Astrocyte (in vitro differentiated cells and primary cell): ENCODE results near the gene CNTLN. TPM values are rescaled to one million over a fixed set of nuclear protein-coding genes. Genes with fewer than 3 reads are reported as not detected.

Source experiments
- DNase-seq: peaks from one replicate; pipeline ENCODE4 v3.0.0-alpha.2; 2010; ENCODE audit warnings: low read depth
- FAIRE-seq: peaks from 2 replicates; lab custom pipeline; 2011; peaks lifted over from hg19 to GRCh38; lab: Jason Lieb, UNC
- H2AFZ ChIP-seq: 2 replicates; pipeline ENCODE4 v1.6.0; 2012; ENCODE audit warnings: low read depth, low read length, inconsistent platforms
- H3K27ac ChIP-seq: 2 replicates; pipeline ENCODE4 v1.5.1; 2011; ENCODE audit warnings: low read depth, low read length, inconsistent platforms
- H3K27me3 ChIP-seq: 2 replicates; pipeline ENCODE4 v1.6.0; 2011; ENCODE audit warnings: low read length, inconsistent platforms; ENCODE audit not compliant: insufficient read depth
- H3K36me3 ChIP-seq: 2 replicates; pipeline ENCODE4 v1.5.1; 2011; ENCODE audit warnings: low read length, inconsistent platforms; ENCODE audit not compliant: insufficient read depth
- H3K4me1 ChIP-seq: 2 replicates; pipeline ENCODE4 v1.5.1; 2011; ENCODE audit warnings: low read length, inconsistent platforms; ENCODE audit not compliant: insufficient read depth
- H3K4me2 ChIP-seq: 2 replicates; pipeline ENCODE4 v1.6.0; 2012; ENCODE audit warnings: low read length, inconsistent platforms
- H3K4me3 ChIP-seq: 2 replicates; pipeline ENCODE4 v1.5.1; 2011; ENCODE audit warnings: low read depth, mild to moderate bottlenecking, low read length, inconsistent platforms; ENCODE audit not compliant: insufficient read depth
- H3K79me2 ChIP-seq: 2 replicates; pipeline ENCODE4 v1.6.0; 2012; ENCODE audit warnings: mild to moderate bottlenecking, low read length, inconsistent platforms; ENCODE audit not compliant: insufficient read depth
- H3K9ac ChIP-seq: 2 replicates; pipeline ENCODE4 v1.6.0; 2012; ENCODE audit warnings: mild to moderate bottlenecking, low read length, inconsistent platforms
- H3K9me3 ChIP-seq: 2 replicates; pipeline ENCODE4 v1.5.1; 2012; ENCODE audit warnings: low read depth, mild to moderate bottlenecking, low read length, inconsistent platforms; ENCODE audit not compliant: insufficient read depth
- H4K20me1 ChIP-seq: 2 replicates; pipeline ENCODE4 v1.6.0; 2012; ENCODE audit warnings: low read length, inconsistent platforms; ENCODE audit not compliant: insufficient read depth
- H3K27ac Mint-ChIP-seq: one replicate; pipeline ENCODE4 v1.8.0; 2021; ENCODE audit warnings: mild to moderate bottlenecking, mixed read lengths; ENCODE audit not compliant: unreplicated experiment
- H3K27me3 Mint-ChIP-seq: one replicate; pipeline ENCODE4 v1.8.0; 2021; ENCODE audit warnings: low read depth, mixed read lengths; ENCODE audit not compliant: unreplicated experiment
- H3K36me3 Mint-ChIP-seq: one replicate; pipeline ENCODE4 v1.8.0; 2021; ENCODE audit warnings: low read depth, mixed read lengths; ENCODE audit not compliant: unreplicated experiment
- H3K4me1 Mint-ChIP-seq: one replicate; pipeline ENCODE4 v1.8.0; 2021; ENCODE audit warnings: low read depth, mixed read lengths; ENCODE audit not compliant: unreplicated experiment
- H3K4me3 Mint-ChIP-seq: one replicate; pipeline ENCODE4 v1.8.0; 2021; ENCODE audit warnings: mild to moderate bottlenecking, moderate library complexity, mixed read lengths; ENCODE audit not compliant: unreplicated experiment
- H3K9me3 Mint-ChIP-seq: one replicate; pipeline ENCODE4 v1.8.0; 2021; ENCODE audit warnings: mild to moderate bottlenecking, mixed read lengths; ENCODE audit not compliant: unreplicated experiment
- CTCF ChIP-seq: IDR thresholded peaks from 2 replicates; pipeline ENCODE4 v1.5.1; 2011; ENCODE audit warnings: low read depth, mild to moderate bottlenecking, inconsistent platforms, low read length, moderate library complexity; ENCODE audit not compliant: insufficient read depth
- EZH2 ChIP-seq: IDR thresholded peaks from 2 replicates; pipeline ENCODE4 v1.6.1; 2012; ENCODE audit warnings: mild to moderate bottlenecking, low read length, inconsistent platforms; ENCODE audit not compliant: insufficient read depth
- total RNA-seq: library from RNA; stranded (reverse); gene quantifications from 2 replicates; pipeline ENCODE4 v1.2.1, GENCODE V29; 2021

Gene CNTLN
- total RNA-seq, 1 donor from 2014 or later = 4.4 TPM

GRCh38 chr9:17219261-17219660 is 84.4 kb downstream of the CNTLN start:
- H3K9ac ChIP-seq = no peak overlapping the region
- H3K9me3 ChIP-seq = no peaks in the 10 kb centered on the region
- H3K4me1 ChIP-seq = no peaks in the 10 kb centered on the region
- H3K9me3 Mint-ChIP-seq = no peaks in the 10 kb centered on the region
- H3K79me2 ChIP-seq = peaks cover 10% of the 10 kb centered on the region
- no peak overlapping the region for H2AFZ ChIP-seq
- FAIRE-seq (no peak), DNase-seq (no peak)
- H3K4me3 Mint-ChIP-seq = no peak overlapping the region
- H3K36me3 Mint-ChIP-seq = no peaks in the 10 kb centered on the region
- H3K27me3 ChIP-seq = no peaks in the 10 kb centered on the region
- H3K4me2 ChIP-seq = no peak overlapping the region
- H3K27ac ChIP-seq = no peak overlapping the region
- no peaks in the 10 kb centered on the region for H3K27me3 Mint-ChIP-seq
- no peak for TF ChIP-seq EZH2
- peak; percentile 25 for TF ChIP-seq CTCF
- no peaks in the 10 kb centered on the region for H3K36me3 ChIP-seq
- H3K27ac Mint-ChIP-seq = no peak overlapping the region
- H3K4me3 ChIP-seq = no peak overlapping the region
- peaks cover 4% of the 10 kb centered on the region for H4K20me1 ChIP-seq
- H3K4me1 Mint-ChIP-seq = no peaks in the 10 kb centered on the region

DNA sequence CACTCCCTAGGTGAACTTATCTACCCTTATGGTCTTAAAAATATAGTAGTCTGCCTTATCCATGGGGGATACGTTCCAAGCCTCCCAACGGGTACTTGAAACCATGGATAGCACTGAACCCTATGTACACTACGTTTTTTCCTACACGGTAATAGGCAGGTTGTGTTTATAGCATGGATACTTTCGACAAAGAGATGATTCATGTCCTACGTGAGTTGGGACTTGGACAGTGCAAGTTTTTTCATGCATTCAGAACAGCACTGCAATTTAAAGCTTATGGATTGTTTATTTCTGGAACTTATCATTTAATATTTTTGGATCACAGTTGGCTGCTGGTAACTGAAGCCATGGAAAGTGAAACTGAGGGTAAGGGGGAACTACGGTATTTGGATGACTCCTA is 88.1 kb downstream of the CNTLN start:
- Histone ChIP-seq H3K27me3 (no peaks in the 10 kb centered on the region), H3K9me3 (no peaks in the 10 kb centered on the region), H3K36me3 (no peaks in the 10 kb centered on the region), H3K4me1 (no peaks in the 10 kb centered on the region), H4K20me1 (no peaks in the 10 kb centered on the region), H3K9ac (no peak overlapping the region), H3K79me2 (peaks cover 4% of the 10 kb centered on the region), H3K4me3 (no peak overlapping the region), H3K4me2 (no peak overlapping the region), H2AFZ (no peak overlapping the region), H3K27ac (no peak overlapping the region)
- H3K27ac Mint-ChIP-seq = no peak overlapping the region
- no peaks in the 10 kb centered on the region for H3K4me1 Mint-ChIP-seq
- H3K4me3 Mint-ChIP-seq = no peak overlapping the region
- no peak for FAIRE-seq
- TF ChIP-seq CTCF = no peak
- no peak for TF ChIP-seq EZH2
- no peaks in the 10 kb centered on the region for H3K9me3 Mint-ChIP-seq
- no peak for DNase-seq
- no peaks in the 10 kb centered on the region for H3K27me3 Mint-ChIP-seq
- no peaks in the 10 kb centered on the region for H3K36me3 Mint-ChIP-seq

DNA sequence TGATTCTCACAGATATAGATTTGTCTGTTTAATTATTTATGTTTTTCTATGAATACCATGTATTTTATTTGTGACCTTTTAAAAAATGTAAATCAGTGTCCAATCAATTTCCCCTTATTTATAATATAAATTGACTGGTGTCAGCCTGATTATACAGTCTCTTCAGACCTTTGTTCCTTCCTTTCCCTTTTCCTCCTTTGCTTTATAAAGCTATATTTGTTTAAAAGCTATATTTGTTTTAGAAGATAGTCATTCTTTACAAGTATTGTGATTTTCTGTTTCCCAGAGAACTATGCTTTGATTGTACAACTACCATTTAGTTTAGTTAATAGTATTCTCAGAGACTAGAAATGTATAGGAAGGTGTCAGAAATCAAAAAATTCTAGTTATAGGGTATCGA is 90.6 kb downstream of the CNTLN start:
- Mint-ChIP-seq H3K27ac (no peak overlapping the region), H3K4me1 (no peaks in the 10 kb centered on the region), H3K27me3 (no peaks in the 10 kb centered on the region), H3K36me3 (no peaks in the 10 kb centered on the region), H3K9me3 (no peaks in the 10 kb centered on the region), H3K4me3 (no peak overlapping the region)
- no peaks in the 10 kb centered on the region for H3K9me3 ChIP-seq
- no peak overlapping the region for H3K4me2 ChIP-seq
- H3K27me3 ChIP-seq = no peaks in the 10 kb centered on the region
- no peak overlapping the region for H3K27ac ChIP-seq
- FAIRE-seq = no peak
- no peak overlapping the region for H2AFZ ChIP-seq
- no peak for TF ChIP-seq EZH2
- TF ChIP-seq CTCF = no peak
- H3K4me3 ChIP-seq = no peak overlapping the region
- no peaks in the 10 kb centered on the region for H4K20me1 ChIP-seq
- no peak for DNase-seq
- no peak overlapping the region for H3K9ac ChIP-seq
- no peaks in the 10 kb centered on the region for H3K36me3 ChIP-seq
- H3K79me2 ChIP-seq = no peaks in the 10 kb centered on the region
- no peaks in the 10 kb centered on the region for H3K4me1 ChIP-seq
